H1 (cell line): ENCODE measurements around the gene MBD3L5. TPM values are rescaled to one million over a fixed set of nuclear protein-coding genes. Genes with fewer than 3 reads are reported as not detected.
A peak's percentile ranks its signal among the peaks of the same experiment; 100 is the strongest.
"Not testable (repeated sequence)": the region's sequence is repeated elsewhere in the genome, so short reads cannot be mapped to it uniquely, and the experiment has no call there.

ENCODE experiments used
- CTCF ChIA-PET: fragments of 300-600 bp; sonication (Branson Sonifier 250); formaldehyde crosslinking; loops from one replicate; lab custom pipeline; 2021; ENCODE audit not compliant: partially characterized antibody; lab: Charles Lee
- POLR2A ChIA-PET: fragments of 300-600 bp; sonication (Branson Sonifier 250); formaldehyde crosslinking; loops from one replicate; lab custom pipeline; 2021; ENCODE audit warnings: inconsistent platforms; ENCODE audit not compliant: partially characterized antibody; lab: Charles Lee
- DNase-seq, 2 experiments: peaks; one replicate each; pipeline versions ENCODE4 v3.0.0 to v3.0.0-alpha.2; 2010 to 2022; ENCODE audit warnings: low spot score in 2 of 2, low read depth in 1 of 2, mixed read lengths in 1 of 2
- FAIRE-seq: peaks from 2 replicates; lab custom pipeline; 2011; peaks lifted over from hg19 to GRCh38; lab: Jason Lieb, UNC
- H2AFZ ChIP-seq: 2 replicates; pipeline ENCODE4 v1.8.1; 2012; ENCODE audit warnings: low read length, inconsistent platforms
- H2AK5ac ChIP-seq: 2 replicates; pipeline ENCODE4 v1.6.1; 2013; ENCODE audit warnings: low read depth, low read length
- H2BK120ac ChIP-seq: replicated peaks from 2 replicates; pipeline ENCODE3; 2013; ENCODE audit warnings: low read depth, low read length, inconsistent platforms
- H2BK12ac ChIP-seq: 2 replicates; pipeline ENCODE4 v1.6.1; 2013; ENCODE audit warnings: low read depth, low read length
- H2BK15ac ChIP-seq: 2 replicates; pipeline ENCODE4 v1.6.1; 2013; ENCODE audit warnings: low read length
- H2BK20ac ChIP-seq: 2 replicates; pipeline ENCODE4 v1.6.1; 2013; ENCODE audit warnings: low read length
- H2BK5ac ChIP-seq: 2 replicates; pipeline ENCODE4 v1.6.1; 2013; ENCODE audit warnings: low read depth, low read length
- H3K14ac ChIP-seq: 2 replicates; pipeline ENCODE4 v1.6.1; 2013; ENCODE audit warnings: inconsistent platforms; ENCODE audit not compliant: insufficient read length
- H3K18ac ChIP-seq: 2 replicates; pipeline ENCODE4 v1.6.1; 2013; ENCODE audit warnings: low read length; ENCODE audit errors: extremely low read depth
- H3K23ac ChIP-seq: 2 replicates; pipeline ENCODE4 v1.6.1; 2013; ENCODE audit warnings: inconsistent platforms; ENCODE audit not compliant: insufficient read length
- H3K23me2 ChIP-seq: 2 replicates; pipeline ENCODE4 v1.6.1; 2013; ENCODE audit warnings: low read depth, low read length
- H3K27ac ChIP-seq: 2 replicates; pipeline ENCODE4 v1.6.1; 2011; ENCODE audit warnings: low read depth, low read length, inconsistent platforms
- H3K27me3 ChIP-seq, 4 experiments: replicated peaks in 1 of 4; 1 replicate in 1 of 4; 2 replicates in 3 of 4; pipeline versions ENCODE4 v1.6.1 to v1.8.1; 2011 to 2013; ENCODE audit warnings: low read length in 3 of 4, mild to moderate bottlenecking in 3 of 4, inconsistent platforms in 2 of 4, mixed read lengths in 2 of 4, moderate library complexity in 1 of 4; ENCODE audit not compliant: control insufficient read depth in 3 of 4, insufficient read depth in 3 of 4; ENCODE audit errors: extremely low read depth in 1 of 4
- H3K36me3 ChIP-seq, 4 experiments: 2 replicates each; pipeline versions ENCODE4 v1.6.1 to v1.8.1; 2011 to 2013; ENCODE audit warnings: mild to moderate bottlenecking in 4 of 4, low read length in 3 of 4, moderate library complexity in 2 of 4, control low read depth in 1 of 4, inconsistent platforms in 1 of 4; ENCODE audit not compliant: insufficient read depth in 4 of 4, control insufficient read depth in 2 of 4
- H3K4ac ChIP-seq: replicated peaks from 2 replicates; pipeline ENCODE3; 2013; ENCODE audit warnings: low read length, low read depth, mixed read lengths, inconsistent platforms; ENCODE audit not compliant: insufficient read length
- H3K4me1 ChIP-seq, 4 experiments: replicated peaks in 1 of 4; 1 replicate in 1 of 4; 2 replicates in 3 of 4; pipeline versions ENCODE4 v1.6.1 to v1.8.1; 2011 to 2013; ENCODE audit warnings: low read length in 3 of 4, inconsistent platforms in 2 of 4, mixed read lengths in 1 of 4; ENCODE audit not compliant: insufficient read depth in 4 of 4, control insufficient read depth in 3 of 4
- H3K4me2 ChIP-seq, 2 experiments: 2 replicates each; pipeline versions ENCODE4 v1.6.1 to v1.8.1; 2011 to 2013; ENCODE audit warnings: low read depth in 2 of 2, low read length in 2 of 2, control low read depth in 1 of 2, inconsistent platforms in 1 of 2, mild to moderate bottlenecking in 1 of 2; ENCODE audit not compliant: insufficient read depth in 1 of 2
- H3K4me3 ChIP-seq, 4 experiments: fragments of 200-600, 300-600 bp in 1 of 4; sonication (generic), shearing (Covaris generic), sonication (Bioruptor Twin) in 1 of 4; 2 replicates each; pipeline versions ENCODE4 v1.5.1 to v1.8.1; 2011 to 2016; ENCODE audit warnings: low read length in 4 of 4, low read depth in 3 of 4, control low read depth in 2 of 4, inconsistent platforms in 2 of 4, mild to moderate bottlenecking in 2 of 4, mixed read lengths in 1 of 4, moderate library complexity in 1 of 4; ENCODE audit not compliant: insufficient read depth in 2 of 4; ENCODE audit errors: extremely low read depth in 1 of 4
- H3K56ac ChIP-seq: replicated peaks from 2 replicates; pipeline ENCODE3; 2013; ENCODE audit warnings: low read depth, mild to moderate bottlenecking, mixed read lengths, low read length, inconsistent platforms; ENCODE audit not compliant: insufficient read length
- H3K79me1 ChIP-seq: 2 replicates; pipeline ENCODE4 v1.6.1; 2013; ENCODE audit warnings: low read depth, low read length, control low read depth
- H3K79me2 ChIP-seq, 2 experiments: 2 replicates each; pipeline versions ENCODE4 v1.6.1 to v1.8.1; 2012 to 2013; ENCODE audit warnings: low read length in 2 of 2, mild to moderate bottlenecking in 2 of 2, inconsistent platforms in 1 of 2; ENCODE audit not compliant: insufficient read depth in 2 of 2, control insufficient read depth in 1 of 2
- H3K9ac ChIP-seq, 4 experiments: replicated peaks in 1 of 4; 1 replicate in 1 of 4; 2 replicates in 3 of 4; pipeline versions ENCODE4 v1.6.1 to v1.8.1; 2011 to 2013; ENCODE audit warnings: low read depth in 3 of 4, low read length in 3 of 4, control low read depth in 2 of 4, mild to moderate bottlenecking in 2 of 4, moderate library complexity in 2 of 4, inconsistent platforms in 1 of 4; ENCODE audit errors: extremely low read depth in 1 of 4
- H3K9me3 ChIP-seq, 2 experiments: 2 replicates each; pipeline versions ENCODE4 v1.6.1 to v1.8.1; 2012 to 2013; ENCODE audit warnings: mild to moderate bottlenecking in 2 of 2, moderate library complexity in 2 of 2, control low read depth in 1 of 2, inconsistent platforms in 1 of 2, low read depth in 1 of 2, low read length in 1 of 2, mixed read lengths in 1 of 2; ENCODE audit not compliant: insufficient read depth in 2 of 2
- H4K20me1 ChIP-seq, 2 experiments: replicated peaks in 1 of 2; 2 replicates each; pipeline versions ENCODE3 to v1.8.1; 2011 to 2013; ENCODE audit warnings: inconsistent platforms in 2 of 2, low read length in 2 of 2, mild to moderate bottlenecking in 1 of 2; ENCODE audit not compliant: insufficient read depth in 2 of 2, control insufficient read depth in 1 of 2
- H4K5ac ChIP-seq: 2 replicates; pipeline ENCODE4 v1.6.1; 2013; ENCODE audit warnings: low read length, low read depth, mixed read lengths, inconsistent platforms; ENCODE audit not compliant: insufficient read length
- H4K8ac ChIP-seq: 2 replicates; pipeline ENCODE4 v1.8.0; 2013; ENCODE audit warnings: mild to moderate bottlenecking, moderate library complexity, low read length, inconsistent platforms; ENCODE audit not compliant: insufficient read depth; ENCODE audit errors: extremely low read depth
- H4K91ac ChIP-seq: replicated peaks from 2 replicates; pipeline ENCODE3; 2013; ENCODE audit warnings: low read length, mixed read lengths, inconsistent platforms; ENCODE audit not compliant: insufficient read length
- WGBS, 2 experiments: shearing (Covaris generic) in 1 of 2; methylation state at CpG; one replicate each; pipeline versions ENCODE4 v1.1.6 to v1.1.7; 2013 to 2015; ENCODE audit warnings: low lambda C conversion rate in 2 of 2, mixed read lengths in 2 of 2, inconsistent platforms in 1 of 2, low coverage in 1 of 2, missing lambda C conversion rate in 1 of 2; ENCODE audit not compliant: insufficient replicate concordance in 2 of 2, insufficient coverage in 1 of 2, insufficient read length in 1 of 2; ENCODE audit errors: extremely low coverage in 1 of 2, missing lambda C conversion rate in 1 of 2; 5-methylcytosine and 5-hydroxymethylcytosine counted together
- polyA plus RNA-seq, 7 experiments: library from polyadenylated mRNA; depleted of rRNA in 3 of 7; stranded (reverse) in 5 of 7; unstranded in 2 of 7; fragments of >200 nt in 5 of 7; fragments of 200-250 nt in 2 of 7; gene quantifications; 1 replicate in 5 of 7; 2 replicates in 1 of 7; 4 replicates in 1 of 7; pipeline versions ENCODE4 v1.2.1 to v1.2.3, GENCODE V29; 2011 to 2013; ENCODE audit warnings: missing spikeins in 2 of 7, mixed read lengths in 2 of 7
- total RNA-seq: library from RNA; stranded (reverse); fragmentation: NEBNext Ultra II Directional; extraction: Animal tissue kit (Norgen Biotek cat#: 25700); gene quantifications from 2 replicates; pipeline ENCODE4 v1.2.1, GENCODE V29; 2021

Gene MBD3L5
- total and polyA plus RNA-seq, 2 of the 8 experiments (the other 6 are each of a cell fraction or from before 2014, with no cell fraction given): not detected

DNA sequence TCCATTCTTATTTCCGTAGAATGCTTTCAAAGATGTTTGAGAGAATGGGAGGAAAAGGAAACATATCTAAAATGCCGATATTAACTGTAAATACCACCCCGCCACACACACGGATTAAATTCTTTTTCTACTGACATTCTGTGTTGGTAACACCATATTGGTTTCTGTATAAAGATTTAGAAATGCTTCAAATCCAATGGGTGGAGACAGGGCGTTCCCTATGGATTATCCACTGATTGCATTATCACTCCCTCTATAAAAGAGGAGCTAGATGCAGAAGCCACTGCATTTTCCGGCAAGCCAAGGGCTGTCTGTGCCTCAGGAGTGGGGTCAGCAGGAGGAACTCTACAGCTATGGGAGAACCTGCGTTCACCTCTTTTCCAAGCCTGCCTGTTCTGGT lies 18.6 kb downstream of the MBD3L5 start, which contains the start of gene MBD3L2:
Gene MBD3L2 (plus strand): TSS at position 301 of the 400 bp plus-strand sequence. CDS start 53 bp downstream, at position 354.
- H3K23me2 ChIP-seq, H2BK15ac ChIP-seq, H3K4ac ChIP-seq, H3K4me3 ChIP-seq, DNase-seq, H4K8ac ChIP-seq, H3K79me1 ChIP-seq, H4K20me1 ChIP-seq, H3K4me1 ChIP-seq, POLR2A ChIA-PET, H3K36me3 ChIP-seq, H3K9ac ChIP-seq, H3K79me2 ChIP-seq, CTCF ChIA-PET, H2AK5ac ChIP-seq, H3K27ac ChIP-seq, H3K4me2 ChIP-seq, H4K5ac ChIP-seq, H2BK12ac ChIP-seq, H2BK20ac ChIP-seq, H3K18ac ChIP-seq, H3K23ac ChIP-seq, H3K56ac ChIP-seq, H4K91ac ChIP-seq, H3K14ac ChIP-seq, H3K9me3 ChIP-seq, H3K27me3 ChIP-seq, H2AFZ ChIP-seq, H2BK120ac ChIP-seq, H2BK5ac ChIP-seq: not testable (repeated sequence)
- no CpG with 5 or more reads among the region's 7 CpGs for WGBS, 2 experiments
- peak; percentile 45 for FAIRE-seq

DNA sequence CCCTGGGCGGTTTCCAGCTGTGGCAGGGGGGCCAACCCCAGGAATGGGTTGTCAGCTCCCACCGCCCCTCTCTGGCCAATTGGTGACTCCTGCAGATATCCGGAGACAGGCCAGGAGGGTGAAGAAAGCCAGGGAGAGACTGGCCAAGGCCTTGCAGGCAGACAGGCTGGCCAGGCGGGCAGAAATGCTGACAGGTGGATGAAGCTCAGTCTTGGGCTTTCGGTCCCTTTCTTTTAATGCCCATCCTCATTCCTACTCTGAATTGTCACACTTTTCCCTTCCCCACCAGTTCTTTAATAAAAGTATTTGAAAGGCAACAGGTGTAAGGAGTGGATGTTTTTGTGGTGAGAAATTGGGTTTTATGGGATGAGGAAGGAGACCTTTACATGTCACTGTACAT lies 21.0 kb downstream of the MBD3L5 start:
- POLR2A ChIA-PET: not testable (repeated sequence)

More for the DNA sequence above, 21.0 kb downstream of the MBD3L5 start:
- CTCF ChIA-PET, H3K56ac ChIP-seq, DNase-seq, H3K36me3 ChIP-seq, H3K9me3 ChIP-seq, H2AK5ac ChIP-seq, H4K91ac ChIP-seq, H3K27me3 ChIP-seq, H2AFZ ChIP-seq, FAIRE-seq, H3K79me1 ChIP-seq, H3K23me2 ChIP-seq, H3K18ac ChIP-seq, H3K4me2 ChIP-seq, H3K4me1 ChIP-seq, H3K4me3 ChIP-seq, H4K20me1 ChIP-seq, H3K23ac ChIP-seq, H3K14ac ChIP-seq, H3K27ac ChIP-seq, H2BK20ac ChIP-seq, H2BK5ac ChIP-seq, H3K9ac ChIP-seq, H2BK12ac ChIP-seq, H3K79me2 ChIP-seq, H2BK120ac ChIP-seq, H2BK15ac ChIP-seq, H3K4ac ChIP-seq, H4K5ac ChIP-seq, H4K8ac ChIP-seq: not testable (repeated sequence)
- WGBS, 2 experiments: 87% methylated on average over 3 of the region's 5 CpGs; no CpG with 5 or more reads in 1 of the 2 experiments
